DMS114 treated with DMSO at 0.1 percent for 48 hours (cell line): ENCODE measurements around the gene HACD4.
"Not testable (repeated sequence)": the region's sequence is repeated elsewhere in the genome, so short reads cannot be mapped to it uniquely, and the experiment has no call there.

ENCODE experiments used
- DNase-seq: peaks from one replicate; lab custom pipeline; 2025; ENCODE audit not compliant: unreplicated experiment; lab: John Stamatoyannopoulos, UW

HACD4 gene

DNA sequence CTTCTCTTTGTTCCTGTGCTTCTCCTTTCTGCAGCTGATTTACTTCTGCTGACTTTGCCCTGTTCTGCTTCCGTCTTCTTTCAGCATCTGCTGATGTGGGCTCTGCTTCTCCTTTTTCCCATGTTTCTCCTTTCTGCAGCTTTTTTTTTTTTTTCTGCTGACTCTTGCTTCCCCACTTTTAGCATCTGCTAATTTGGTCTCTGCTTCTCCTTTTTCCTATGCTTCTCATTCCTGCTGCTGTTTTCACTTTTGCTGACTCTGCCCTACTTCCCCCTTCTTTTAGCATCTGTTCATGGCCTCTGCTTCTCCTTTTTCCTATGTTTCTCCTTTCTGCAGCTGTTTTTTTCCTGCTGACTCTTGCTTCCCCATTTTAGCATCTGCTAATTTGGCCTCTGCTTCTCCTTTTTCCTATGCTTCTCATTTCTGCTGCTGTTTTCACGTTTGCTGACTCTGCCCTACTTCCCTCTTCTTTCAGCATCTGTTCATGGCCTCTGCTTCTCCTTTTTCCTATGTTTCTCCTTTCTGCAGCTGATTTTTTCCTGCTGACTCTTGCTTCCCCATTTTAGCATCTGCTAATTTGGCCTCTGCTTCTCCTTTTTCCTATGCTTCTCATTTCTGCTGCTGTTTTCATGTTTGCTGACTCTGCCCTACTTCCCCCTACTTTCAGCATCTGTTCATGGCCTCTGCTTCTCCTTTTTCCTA is 58.0 kb downstream of the HACD4 start:
- not testable (repeated sequence) for DNase-seq

DNA sequence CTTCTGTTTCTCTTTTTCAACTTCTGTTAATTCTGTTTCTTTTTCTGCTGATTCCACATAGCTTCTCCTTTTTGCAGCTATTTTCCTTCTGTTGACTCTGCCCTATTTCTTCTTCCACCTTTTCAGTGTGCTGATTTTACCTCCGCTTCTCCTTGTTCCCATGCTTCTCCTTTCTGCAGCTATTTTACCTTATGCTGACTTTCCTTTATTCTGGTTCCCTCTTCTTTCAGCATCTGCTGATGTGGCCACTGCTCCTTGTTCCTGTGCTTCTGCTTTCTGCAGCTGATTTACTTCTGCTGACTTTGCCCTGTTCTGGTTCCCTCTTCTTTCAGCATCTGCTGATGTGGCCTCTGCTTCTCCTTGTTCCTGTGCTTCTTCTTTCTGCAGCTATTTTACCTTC is 58.8 kb downstream of the HACD4 start:
- no peak for DNase-seq

DNA sequence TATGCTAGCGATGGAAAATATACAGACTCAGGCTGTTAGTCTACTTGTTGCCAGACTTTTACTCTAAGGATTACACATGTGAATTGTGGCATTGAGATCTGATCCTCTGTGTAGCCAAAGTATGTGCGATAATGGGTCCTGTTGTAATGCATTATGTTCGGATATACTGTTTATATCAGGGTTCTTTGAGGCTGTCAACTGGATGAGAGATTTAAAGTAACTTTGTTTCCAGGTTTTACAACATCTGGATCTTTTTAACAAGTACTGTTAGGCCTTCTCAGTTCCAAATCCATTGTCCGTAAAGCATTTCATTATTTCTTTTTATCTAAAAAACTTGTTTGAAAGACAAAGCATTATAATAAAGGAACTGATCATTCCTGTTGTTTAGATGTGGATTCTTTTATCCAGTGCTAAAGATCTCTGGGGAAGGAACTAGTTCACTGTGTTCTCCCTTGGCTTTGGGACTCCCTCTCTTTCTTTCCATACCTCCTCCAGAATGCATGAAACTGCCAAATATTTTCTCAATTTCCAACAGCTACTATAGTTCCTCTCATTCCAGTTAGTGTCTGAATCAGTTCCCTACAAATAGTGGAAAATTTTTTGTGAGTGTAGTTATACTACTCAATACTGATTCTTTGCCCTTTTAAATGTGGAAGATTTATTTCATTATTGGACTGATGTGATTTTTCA is 68.8 kb downstream of the HACD4 start:
- no peak for DNase-seq

DNA sequence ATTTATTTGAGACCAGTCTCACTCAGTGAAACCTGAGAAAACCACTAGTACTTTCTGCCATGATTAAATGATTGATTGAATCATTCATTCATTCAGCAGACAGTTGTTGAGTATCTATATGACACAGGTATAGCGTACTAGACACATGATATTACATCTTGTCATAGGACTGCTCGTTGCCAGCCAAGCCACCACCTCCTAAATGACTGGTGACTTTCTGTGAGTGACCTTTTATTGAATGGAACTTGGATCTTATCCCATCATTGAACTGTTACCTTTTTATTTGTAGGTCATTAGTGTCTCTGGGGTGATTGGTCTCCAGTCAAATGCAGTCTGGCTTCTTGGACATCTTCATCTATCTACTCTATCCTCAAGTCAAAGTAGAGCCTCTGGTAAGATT is 80.7 kb downstream of the HACD4 start:
- DNase-seq = no peak
